ENCODE data around the gene ITM2A.

ITM2A gene

DNA sequence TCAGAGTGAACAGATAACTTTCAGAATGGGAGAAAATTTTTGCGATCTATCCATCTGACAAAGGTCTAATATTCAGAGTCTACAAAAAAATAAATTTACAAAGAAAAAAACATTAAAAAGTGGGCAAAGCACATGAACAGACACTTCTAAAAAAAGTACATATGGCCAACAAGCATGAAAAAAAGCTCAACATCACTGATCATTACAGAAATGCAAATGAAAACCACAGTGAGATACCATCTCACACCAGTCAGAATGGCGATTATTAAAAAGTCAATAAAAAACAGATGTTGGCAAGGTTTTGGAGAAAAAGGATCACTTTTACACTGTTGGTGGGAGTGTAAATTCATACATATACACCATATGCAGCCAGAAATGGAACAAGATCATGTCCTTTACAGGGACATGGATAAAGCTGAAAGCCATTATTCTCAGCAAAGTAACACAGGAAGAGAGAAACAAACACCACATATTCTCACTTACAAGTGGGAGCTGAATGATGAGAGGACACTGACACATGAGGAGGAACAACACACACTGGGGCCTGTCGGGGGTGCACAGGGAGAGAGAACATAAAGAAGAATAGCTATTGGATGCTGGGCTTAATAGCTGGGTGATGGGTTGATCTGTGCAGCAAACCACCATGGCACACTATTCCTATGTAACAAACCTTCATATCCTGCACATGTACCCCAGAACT, 41.6 kb upstream of the ITM2A start:
- H3K4me3 ChIP-seq (replicated peaks; ENCODE audit: low read depth, low read length), result no peak overlapping the region
- no peak for DNase-seq (ENCODE audit: low read depth)
- TF ChIP-seq, protein P1, sequence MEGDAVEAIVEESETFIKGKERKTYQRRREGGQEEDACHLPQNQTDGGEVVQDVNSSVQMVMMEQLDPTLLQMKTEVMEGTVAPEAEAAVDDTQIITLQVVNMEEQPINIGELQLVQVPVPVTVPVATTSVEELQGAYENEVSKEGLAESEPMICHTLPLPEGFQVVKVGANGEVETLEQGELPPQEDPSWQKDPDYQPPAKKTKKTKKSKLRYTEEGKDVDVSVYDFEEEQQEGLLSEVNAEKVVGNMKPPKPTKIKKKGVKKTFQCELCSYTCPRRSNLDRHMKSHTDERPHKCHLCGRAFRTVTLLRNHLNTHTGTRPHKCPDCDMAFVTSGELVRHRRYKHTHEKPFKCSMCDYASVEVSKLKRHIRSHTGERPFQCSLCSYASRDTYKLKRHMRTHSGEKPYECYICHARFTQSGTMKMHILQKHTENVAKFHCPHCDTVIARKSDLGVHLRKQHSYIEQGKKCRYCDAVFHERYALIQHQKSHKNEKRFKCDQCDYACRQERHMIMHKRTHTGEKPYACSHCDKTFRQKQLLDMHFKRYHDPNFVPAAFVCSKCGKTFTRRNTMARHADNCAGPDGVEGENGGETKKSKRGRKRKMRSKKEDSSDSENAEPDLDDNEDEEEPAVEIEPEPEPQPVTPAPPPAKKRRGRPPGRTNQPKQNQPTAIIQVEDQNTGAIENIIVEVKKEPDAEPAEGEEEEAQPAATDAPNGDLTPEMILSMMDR (IDR thresholded peaks at IDR 0.05; ENCODE audit: low read length, missing control alignments), result no peak

DNA sequence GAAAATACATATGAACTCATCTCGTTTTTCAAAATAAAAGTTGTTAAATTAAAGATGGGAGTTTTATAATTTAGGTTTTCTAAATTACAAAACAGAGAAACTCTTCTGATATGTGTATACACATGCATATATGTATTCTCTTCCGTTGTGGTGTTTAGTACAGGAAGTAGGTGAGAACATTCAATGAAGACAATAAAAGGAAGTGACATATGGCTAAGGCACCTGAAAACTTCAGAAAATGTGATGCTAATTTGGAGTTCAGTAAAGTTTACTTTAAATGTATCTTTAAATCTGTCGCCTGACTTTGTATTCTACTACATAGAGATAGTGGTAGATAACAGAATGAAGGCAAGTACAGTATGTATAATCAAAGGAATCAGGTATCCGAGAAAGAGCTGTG, 33.5 kb upstream of the ITM2A start:
- H3K4me3 ChIP-seq (replicated peaks; ENCODE audit: low read depth, low read length), result no peak overlapping the region
- TF ChIP-seq, protein P1 (IDR thresholded peaks at IDR 0.05; ENCODE audit: low read length, missing control alignments), result no peak
- no peak for DNase-seq (ENCODE audit: low read depth)

DNA sequence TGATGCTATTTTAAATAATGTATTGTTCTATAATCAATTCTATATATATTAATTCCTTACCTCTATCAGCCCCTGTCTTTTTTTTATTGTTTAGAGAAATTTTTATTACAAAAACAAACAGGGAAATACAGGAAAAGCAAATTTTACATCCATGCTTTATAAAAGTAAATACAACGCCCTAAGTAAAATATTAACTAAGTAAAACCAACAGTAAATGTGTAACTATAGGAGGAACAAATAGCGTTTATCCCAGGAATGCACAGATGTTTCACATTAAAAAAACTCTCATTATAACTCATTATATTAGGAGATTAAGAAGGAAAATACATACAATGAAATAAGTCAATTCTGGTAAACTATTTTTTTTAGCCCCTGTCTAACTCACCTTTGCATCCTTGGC, 8.2 kb upstream of the ITM2A start:
- no peak for DNase-seq (ENCODE audit: low read depth)
- no peak overlapping the region for H3K4me3 ChIP-seq (replicated peaks; ENCODE audit: low read depth, low read length)
- TF ChIP-seq, protein P1 (IDR thresholded peaks at IDR 0.05; ENCODE audit: low read length, missing control alignments), result no peak

DNA sequence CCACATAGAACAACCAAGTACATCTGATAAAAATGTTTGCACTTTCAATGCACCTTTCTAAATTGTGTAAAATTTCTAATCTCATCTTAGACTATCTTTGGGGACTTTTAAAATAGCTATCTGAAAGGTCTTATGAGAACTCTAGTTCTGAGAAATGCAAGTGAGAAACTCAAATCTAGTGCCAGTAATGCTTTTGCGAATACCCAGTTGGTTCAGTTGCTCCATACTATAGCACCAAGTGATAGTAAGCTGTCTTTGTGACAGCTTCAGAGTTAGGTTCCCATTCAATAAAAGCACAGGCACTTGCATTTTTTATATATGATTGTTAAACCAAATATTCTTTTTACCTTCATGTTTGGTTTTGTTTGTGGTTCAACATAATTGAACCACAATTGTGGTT, 4.5 kb upstream of the ITM2A start:
- no peak overlapping the region for H3K4me3 ChIP-seq (replicated peaks; ENCODE audit: low read depth, low read length)
- TF ChIP-seq, protein P1 (IDR thresholded peaks at IDR 0.05; ENCODE audit: low read length, missing control alignments), result no peak
- DNase-seq (ENCODE audit: low read depth), result no peak

DNA sequence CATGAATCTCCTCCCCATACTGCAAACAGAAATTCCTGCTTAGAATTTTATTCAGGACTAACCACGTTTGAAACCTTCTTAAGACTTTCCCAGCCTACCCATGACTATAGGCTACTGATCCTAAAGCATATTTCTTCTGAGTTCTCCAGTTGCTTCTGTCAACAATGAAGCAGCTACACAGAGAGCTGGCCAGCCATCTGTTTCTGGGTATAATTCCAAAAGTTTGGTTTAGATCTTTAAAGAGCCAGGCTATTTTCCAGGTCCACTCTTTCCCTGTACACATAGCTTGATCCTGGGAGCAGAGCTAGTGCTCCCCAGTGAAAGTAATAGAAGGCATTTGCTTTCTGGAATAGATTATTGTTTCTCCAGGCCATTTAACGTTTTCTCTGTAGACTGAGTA, 4.0 kb upstream of the ITM2A start:
- TF ChIP-seq, protein P1 (IDR thresholded peaks at IDR 0.05; ENCODE audit: low read length, missing control alignments), result no peak
- H3K4me3 ChIP-seq (replicated peaks; ENCODE audit: low read depth, low read length), result no peak overlapping the region
- DNase-seq (ENCODE audit: low read depth), result no peak

DNA sequence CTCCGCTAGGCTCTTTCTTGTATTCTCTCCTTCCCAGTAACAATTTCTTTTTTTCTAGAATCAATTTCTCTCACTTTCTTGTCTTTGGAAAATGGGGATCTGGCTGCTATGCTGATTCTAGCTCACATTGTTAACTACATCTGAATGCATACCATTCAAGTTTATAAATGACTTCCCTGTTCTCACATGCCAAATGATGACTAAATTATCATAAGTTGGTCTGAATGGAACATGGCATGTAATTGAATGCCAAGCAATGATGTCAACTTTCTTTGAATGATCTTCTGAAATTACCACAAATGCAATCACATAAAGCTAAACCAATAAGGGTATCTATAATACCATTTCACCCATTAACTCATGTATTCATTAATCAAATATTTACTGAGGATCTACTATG, 2.7 kb upstream of the ITM2A start:
- H3K4me3 ChIP-seq (replicated peaks; ENCODE audit: low read depth, low read length), result no peak overlapping the region
- TF ChIP-seq, protein P1 (IDR thresholded peaks at IDR 0.05; ENCODE audit: low read length, missing control alignments), result no peak
- DNase-seq (ENCODE audit: low read depth), result no peak

DNA sequence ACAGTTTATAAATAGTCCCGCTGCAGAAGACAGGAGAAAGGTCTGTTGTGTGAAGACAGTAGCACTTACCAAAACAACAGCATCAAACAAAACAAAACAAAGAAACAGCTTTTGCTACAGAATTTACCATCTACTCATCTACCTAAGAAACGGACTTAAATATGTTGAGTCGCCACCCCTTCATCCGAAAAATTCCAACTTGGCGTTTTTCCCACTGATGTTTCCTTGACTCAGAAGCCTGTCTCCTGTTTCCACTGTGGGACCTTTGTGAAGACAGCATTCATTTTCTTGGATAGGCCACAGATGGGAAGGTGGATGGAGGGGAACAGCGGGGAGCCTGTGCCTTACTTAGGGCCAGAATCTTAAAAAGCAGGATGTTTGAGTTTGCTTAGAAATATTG, 1.3 kb upstream of the ITM2A start:
- DNase-seq (ENCODE audit: low read depth), result no peak
- TF ChIP-seq, protein P1 (IDR thresholded peaks at IDR 0.05; ENCODE audit: low read length, missing control alignments), result no peak

More for the DNA sequence above, 1.3 kb upstream of the ITM2A start:
- H3K4me3 ChIP-seq (replicated peaks; ENCODE audit: low read depth, low read length), result no peak overlapping the region

Data from fibroblast of pulmonary artery (primary cell).